GM18873 (cell line): ENCODE data around the gene PDXK.

ENCODE experiments used
- ATAC-seq: cut with Tn5 transposase; IDR thresholded peaks from one replicate; pipeline ENCODE4 v1.9.1; 2021; ENCODE audit warnings: mild to moderate bottlenecking, moderate library complexity, moderate number of reproducible peaks; ENCODE audit not compliant: unreplicated experiment, low FRiP score

Gene PDXK

GRCh38 chr21:43777953-43778352 is 59.0 kb downstream of the PDXK start:
- no peak for ATAC-seq

GRCh38 chr21:43778469-43779335 is 59.8 kb downstream of the PDXK start:
- no peak for ATAC-seq

GRCh38 chr21:43779660-43780059 is 60.7 kb downstream of the PDXK start:
- no peak for ATAC-seq

- no peak for ATAC-seq
Observed at GRCh38 chr21:43781846-43782245, 62.9 kb downstream of the PDXK start.

- no peak for ATAC-seq
Observed at GRCh38 chr21:43782431-43783097, 63.6 kb downstream of the PDXK start.

GRCh38 chr21:43783098-43783700 is 64.3 kb downstream of the PDXK start:
- no peak for ATAC-seq

GRCh38 chr21:43785134-43785533 is 66.2 kb downstream of the PDXK start:
- no peak for ATAC-seq

GRCh38 chr21:43786300-43786806 is 67.4 kb downstream of the PDXK start:
- no peak for ATAC-seq

GRCh38 chr21:43786807-43787440 is 68.0 kb downstream of the PDXK start:
- no peak for ATAC-seq

GRCh38 chr21:43789276-43790009 is 70.5 kb downstream of the PDXK start, which contains the start of gene RRP1:
Gene RRP1 (plus strand): TSS chr21:43789577. CDS start chr21:43789630, 53 bp downstream.
- peak; percentile 72 for ATAC-seq

- no peak for ATAC-seq
Observed at GRCh38 chr21:43790010-43790524, 71.1 kb downstream of the PDXK start.

GRCh38 chr21:43792406-43792805 is 73.5 kb downstream of the PDXK start:
- ATAC-seq: no peak

GRCh38 chr21:43793243-43793642 is 74.3 kb downstream of the PDXK start:
- ATAC-seq: no peak

GRCh38 chr21:43794311-43794710 is 75.4 kb downstream of the PDXK start:
- ATAC-seq: no peak

- no peak for ATAC-seq
Observed at GRCh38 chr21:43794857-43795256, 75.9 kb downstream of the PDXK start.

GRCh38 chr21:43797415-43797814 is 78.5 kb downstream of the PDXK start:
- ATAC-seq: no peak

GRCh38 chr21:43797925-43798715 is 79.2 kb downstream of the PDXK start:
- ATAC-seq: no peak

GRCh38 chr21:43799301-43799840 is 80.4 kb downstream of the PDXK start:
- ATAC-seq: no peak

- ATAC-seq: no peak
Observed at GRCh38 chr21:43800124-43800523, 81.2 kb downstream of the PDXK start.
